NCI-H345 treated with DMSO at 0.1 percent for 48 hours (cell line): ENCODE measurements around the gene ISOC2.

Source experiments
- DNase-seq: peaks from one replicate; lab custom pipeline; 2025; ENCODE audit not compliant: unreplicated experiment; lab: John Stamatoyannopoulos, UW

The ISOC2 gene

DNA sequence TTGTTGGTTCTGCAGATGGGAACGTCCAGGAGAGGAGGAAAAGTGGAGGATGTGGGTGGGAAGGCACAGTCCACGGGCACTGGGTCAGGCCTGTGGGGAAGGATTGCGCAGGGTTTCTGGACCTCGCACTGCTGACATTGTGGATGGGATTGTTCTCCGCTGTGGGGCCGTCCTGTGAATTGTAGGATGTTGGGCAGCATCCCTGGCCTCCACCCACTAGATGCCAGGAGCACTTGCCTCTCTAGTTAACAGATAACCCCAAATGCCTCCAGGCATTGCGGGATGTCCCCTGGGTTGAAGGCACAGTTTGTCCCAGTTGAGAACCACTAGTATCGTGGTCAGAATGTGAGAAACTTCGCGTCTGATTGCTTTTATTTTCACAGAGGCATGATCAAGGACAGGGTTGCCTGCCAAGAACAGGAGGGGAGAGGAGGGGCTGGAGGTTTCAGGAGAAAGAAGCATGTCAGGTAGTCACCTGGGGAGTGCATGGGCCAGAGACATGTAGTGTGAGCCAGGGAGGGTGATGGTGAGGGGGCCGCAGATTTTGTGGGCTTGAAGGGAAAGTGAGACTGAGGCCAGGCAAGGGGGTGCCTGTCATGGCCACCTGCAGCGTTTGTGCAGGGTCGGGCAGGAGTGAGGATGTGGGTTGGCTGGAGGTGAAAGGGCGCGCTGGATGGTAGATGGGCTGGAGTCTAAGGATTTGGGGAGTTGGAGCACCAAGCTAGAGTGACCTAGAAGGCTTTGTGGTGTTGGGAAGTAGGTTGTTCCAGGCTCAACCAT lies 18.2 kb upstream of the ISOC2 start:
- DNase-seq = no peak

DNA sequence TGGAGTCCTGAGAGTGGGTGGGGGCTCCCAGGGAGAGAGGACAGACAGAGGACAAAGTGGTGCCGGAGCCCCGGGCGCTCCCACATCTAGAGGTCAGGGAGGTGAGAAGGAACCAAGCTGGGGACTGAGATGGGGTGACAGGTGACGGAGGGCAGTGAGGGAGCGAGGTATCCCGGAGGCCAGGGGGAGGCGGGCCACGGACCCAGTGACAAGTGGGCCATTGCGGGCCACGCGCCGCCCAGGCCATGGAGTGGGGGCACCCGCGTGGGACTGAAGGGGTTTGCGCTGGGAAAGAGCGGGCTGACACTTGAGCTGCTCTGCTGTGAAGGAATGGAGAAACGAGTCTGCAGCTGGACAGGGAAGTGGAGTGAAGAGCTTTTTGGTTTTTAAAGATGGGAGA lies 17.6 kb upstream of the ISOC2 start:
- DNase-seq = no peak

DNA sequence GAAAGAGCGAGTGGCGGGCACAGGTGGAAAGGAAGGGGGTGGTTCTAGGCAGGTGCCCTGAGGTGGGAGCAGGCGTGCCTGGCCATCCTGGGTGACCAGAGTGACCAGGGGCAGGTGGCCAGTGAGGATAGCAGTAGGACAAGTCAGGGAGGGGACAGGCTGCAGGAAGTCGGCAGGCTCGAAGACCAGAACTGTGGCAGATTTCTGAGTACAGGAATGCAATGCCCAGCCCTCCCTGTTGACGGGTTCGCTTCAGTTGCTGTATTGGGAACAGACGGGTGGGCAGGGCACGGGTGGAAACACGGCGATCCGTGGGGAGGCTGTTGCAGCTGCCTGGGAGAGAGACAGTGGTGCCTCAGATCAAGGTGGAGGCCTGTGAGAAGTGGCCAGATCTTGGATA lies 16.9 kb upstream of the ISOC2 start:
- no peak for DNase-seq

DNA sequence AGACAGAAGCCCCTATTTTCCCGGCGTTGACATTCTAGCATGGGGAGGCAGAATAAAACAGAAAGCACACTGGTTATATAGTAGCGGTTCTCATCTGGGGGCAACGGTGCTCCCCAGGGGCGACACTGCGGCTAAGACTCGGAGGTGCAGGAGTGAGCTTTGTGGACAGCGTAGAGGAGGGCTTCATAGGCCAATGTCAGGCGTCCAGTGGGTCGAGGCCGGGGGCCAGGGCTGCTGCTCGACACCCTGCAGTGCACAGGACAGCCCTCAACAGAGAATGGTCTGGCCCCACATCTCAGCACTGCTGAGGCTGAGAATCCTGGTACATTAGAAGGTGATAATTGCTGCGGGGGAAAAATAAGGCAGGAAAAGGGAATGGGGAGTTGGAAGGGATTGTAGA lies 16.5 kb upstream of the ISOC2 start:
- DNase-seq = no peak

DNA sequence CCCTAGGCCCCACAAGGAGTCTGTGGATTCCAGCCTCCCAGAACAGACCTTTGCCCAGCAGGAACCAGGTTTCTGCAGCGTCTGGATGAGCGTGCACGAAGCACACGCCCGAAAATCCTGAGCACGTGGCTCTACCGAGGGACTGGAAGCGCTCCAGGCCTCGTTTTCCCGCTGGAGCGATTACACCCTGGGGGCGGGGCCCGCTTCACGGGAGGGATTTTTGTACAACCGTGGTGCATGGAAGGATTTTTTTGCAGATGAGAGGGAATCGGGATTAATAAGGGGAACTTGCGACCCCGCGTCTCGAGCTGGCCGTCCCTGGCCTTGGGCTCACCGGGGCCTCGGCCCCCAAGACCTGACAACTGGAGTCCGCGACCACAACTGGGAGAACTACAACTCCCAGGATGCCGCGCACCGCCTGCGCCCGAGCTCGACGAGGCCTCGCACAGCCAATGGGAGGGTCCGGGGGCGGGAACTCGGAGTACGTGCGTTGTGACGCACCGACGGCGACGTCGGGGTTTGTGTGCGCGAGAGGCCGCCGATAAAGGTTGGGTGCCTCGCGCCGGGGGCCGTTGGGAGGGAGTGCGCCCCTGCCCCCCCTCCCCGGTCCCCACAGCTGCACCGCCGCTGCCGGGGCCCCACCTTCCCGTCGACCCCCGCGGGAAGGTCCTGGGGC lies 14.8 kb upstream of the ISOC2 start, which contains the start of gene ZNF628:
Gene ZNF628, plus strand, starts transcription at position 518 of the 676 bp plus-strand sequence. CDS start 3,294 bp downstream, outside the sequence.
- DNase-seq = peak; percentile 72

DNA sequence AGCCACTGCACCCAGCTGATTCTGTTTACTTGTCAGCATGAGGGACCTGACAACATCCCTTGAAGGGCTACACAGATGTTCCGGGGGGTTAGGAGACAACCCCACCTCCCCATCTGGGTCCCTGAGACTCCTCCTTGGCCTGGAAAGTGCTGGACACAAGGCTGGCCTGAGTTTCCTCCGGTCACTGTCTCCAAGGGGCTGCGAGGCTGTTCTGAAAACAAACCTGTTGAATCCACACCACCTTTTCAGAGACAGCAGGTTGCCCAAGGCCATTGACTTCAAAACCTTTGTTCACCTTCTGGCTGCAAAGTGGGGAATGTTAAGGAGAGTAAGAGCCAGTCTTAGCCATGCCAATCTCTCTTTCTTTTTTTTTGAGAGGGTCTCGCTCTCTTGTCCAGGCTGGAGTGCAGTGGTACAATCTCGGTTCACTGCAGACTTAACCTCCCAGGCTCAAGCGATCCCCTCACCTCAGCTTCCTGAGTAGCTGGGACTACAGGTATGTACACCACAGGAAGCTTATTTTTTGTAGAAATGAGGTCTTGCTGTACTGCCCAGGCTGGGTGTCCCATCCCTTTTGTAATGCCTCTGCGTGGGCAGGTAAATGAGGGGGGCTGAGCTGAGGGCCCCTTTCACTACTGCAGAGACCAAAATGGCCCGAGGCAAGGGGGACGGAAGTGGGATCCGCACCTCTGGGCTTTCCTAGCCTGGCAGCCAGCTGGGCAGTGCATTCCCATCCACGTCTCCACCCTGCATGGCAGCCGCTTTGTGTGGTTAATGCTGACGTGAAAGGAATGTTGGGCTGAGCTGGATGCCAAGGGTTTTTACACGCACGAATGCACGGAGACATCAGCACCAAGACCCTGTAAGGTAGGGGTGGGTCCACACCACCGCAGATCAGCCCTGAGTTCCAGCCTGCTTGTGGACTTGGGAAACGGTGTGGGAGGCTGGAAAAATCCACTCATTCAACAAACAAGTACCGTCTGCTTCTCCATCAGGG lies 13.1 kb upstream of the ISOC2 start:
- DNase-seq = no peak

DNA sequence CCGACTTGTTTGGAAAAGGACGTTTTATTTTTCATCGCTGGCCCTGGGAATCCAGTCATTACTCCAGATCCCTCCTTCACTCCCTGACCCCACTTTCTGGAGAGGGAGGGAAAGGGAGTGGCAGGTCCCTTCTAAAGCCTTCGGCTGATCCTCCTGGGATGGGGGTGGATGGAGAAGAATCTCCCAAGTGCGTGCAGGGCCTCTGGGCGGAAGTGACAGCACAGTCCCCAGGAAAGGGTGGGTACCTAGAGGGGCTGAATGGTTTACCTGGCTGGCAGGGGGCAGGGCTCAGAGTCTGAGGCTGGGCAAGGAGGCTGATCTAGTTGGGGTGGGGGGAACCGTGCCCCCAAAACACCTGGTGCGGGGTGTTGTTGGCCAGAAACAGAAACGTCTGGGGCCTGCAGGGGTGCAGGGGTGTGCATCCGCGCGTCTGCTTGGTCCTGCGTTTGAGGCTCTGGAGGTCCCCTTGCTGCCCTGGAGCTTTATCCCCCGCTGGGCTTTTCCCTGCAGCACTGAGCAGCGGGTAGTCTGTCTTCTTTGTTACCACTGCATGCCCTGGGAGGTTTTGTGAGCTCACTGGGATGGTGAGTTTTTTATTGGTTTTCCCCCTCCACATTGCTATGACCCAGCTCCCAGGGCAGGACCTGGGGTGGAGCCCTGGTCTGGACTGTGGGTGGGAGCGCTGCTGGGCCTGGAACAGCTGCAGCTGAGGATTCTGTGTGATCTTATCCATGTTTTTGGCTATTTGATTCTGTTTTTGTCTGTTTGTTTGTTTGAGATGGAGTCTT lies 12.0 kb upstream of the ISOC2 start:
- no peak for DNase-seq

DNA sequence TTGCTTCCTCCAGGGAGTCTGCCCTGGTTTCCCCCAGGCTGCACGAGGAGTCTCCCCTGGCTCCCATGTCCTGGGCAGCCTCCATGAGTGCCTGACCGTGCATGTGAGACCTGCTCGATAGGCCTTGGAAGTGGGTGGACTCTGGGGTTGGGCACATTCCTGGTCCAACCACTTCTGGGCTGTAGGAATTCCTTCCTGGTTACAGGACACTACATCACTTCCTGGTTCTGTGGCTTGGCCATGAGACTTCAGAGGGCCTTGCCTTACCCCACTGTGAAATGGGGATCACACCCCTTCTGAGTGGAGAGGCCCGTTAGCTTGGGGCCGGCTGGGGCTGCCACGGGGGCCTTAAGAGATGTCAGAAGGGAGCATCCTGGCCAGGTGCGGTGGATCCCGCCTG lies 11.0 kb upstream of the ISOC2 start:
- no peak for DNase-seq

DNA sequence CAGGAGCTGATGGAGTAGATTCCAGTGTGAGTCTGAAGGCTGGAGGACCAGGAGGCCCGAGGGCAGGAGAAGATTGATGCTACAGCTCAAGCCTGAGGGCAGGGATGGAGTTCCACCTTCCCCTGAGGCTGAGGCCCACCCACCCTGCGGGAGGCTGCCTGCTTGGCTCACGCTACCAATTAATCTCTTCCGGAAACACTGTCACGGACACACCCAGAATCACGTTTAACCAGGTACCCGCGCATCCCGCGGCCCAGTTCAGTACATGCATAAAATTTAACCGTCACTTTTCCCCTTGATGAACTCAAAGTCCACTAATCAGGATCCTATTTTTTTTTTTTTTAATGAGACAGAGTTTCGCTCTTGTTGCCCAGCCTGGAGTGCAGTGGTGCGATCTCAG lies 9.8 kb upstream of the ISOC2 start:
- no peak for DNase-seq

DNA sequence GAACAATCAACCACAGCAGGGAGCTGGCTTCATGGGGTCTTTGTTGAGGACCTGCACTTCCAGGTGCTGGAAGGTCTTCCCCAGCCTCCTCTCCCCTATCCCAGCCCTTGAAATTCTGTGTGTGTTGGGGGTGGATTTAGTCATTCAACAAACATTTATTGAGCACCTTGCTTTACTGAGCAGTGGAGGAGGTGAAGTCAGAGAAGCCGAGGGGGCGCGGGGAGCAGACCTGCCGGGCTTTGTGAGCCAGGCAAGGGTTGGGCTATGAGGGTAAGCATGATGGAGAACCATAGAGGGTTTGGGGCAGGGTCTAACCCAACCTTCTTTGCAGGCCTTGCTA lies 6.6 kb upstream of the ISOC2 start:
- no peak for DNase-seq

DNA sequence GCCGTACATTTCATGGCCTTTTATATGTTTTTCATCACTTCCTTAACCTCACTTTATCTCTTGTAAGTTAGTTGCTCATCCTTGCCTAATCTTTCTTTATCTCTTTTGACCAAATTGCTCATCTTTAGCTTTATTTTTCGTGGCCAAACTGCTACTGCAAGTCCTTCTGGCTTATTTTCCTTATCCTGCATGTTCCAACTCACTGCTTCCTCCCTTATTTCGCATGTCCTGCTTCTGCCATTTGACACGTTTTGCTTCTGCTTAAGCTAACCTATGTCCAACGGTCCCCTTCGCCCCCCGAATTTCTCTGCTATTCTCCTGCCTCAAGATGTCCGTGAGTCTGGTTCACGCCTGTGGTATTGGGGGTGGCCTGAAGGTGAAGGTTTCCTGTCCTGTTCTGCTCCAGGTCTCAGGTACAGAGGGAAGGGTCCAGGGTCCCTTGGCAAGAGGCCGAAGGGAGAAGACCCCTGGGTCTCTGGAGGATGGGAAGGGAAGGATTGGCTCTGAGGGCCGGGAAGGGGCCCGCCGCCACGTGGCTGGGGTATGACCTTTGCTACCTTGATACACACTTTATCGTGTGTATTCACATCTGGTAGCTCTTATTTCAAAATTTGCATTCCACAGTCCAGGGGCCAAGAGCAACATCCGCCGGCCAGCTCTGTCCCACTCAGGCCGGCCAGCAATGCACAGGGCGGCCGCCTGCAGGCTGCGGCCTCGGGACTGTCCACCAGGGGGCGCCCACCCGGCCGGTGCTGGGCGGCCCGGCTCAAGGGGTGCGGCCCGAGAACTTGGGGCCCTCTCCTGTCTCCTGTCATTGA lies 6.0 kb upstream of the ISOC2 start:
- DNase-seq = no peak

DNA sequence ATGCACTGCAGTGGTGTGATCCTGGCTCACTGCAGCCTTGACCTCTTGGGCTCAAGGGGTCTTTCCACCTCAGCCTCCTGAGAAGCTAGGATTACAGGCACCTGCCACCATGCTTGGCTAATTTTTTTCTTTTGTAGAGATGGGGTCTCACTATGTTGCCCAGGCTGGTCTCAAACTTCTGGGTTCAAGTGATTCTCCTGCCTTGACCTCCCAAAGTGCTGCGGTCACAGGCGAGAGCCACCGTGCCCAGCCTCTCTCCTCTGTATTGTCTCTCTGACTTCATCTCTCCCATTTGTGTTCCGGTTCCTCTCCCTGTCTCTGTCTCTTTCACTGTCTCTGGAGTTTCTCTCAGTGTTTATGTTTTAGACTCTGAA lies 4.8 kb upstream of the ISOC2 start:
- DNase-seq = no peak

DNA sequence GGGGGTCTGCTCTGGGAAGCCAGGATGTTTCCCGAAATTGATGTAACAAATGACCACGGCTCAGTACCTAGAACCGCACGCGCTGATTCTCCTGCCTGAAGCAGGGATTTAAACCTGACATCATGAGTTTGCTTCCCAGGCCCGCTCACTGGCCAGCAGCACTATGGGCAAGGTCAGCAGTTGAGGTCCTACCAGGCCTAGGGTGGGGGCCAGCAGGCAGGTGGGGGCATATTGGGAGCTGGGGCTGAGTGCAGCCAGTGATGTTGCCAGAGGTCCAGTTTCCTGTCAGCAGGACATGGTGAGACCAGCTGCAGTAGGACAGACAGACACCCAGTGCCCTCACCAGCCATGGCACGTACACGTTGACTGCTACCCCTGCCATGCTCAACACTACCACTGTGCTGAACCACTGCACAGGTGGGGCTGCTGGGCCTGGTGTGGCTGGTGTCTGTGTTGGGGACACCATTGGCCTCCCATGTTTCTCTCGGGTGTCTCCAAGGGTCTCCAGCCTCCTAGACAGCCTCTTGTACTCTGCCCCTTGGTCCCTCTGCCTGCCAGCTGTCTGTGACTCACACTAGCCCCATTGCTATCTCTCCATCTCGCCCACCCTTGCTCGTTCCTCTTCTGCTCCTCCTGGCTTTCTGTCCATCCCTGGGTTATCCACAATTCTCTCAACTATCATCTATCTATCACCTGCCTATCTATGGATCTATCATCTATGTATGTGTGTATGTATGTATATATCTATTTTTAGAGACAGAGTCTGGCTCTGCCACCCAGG lies 4.2 kb upstream of the ISOC2 start:
- no peak for DNase-seq

DNA sequence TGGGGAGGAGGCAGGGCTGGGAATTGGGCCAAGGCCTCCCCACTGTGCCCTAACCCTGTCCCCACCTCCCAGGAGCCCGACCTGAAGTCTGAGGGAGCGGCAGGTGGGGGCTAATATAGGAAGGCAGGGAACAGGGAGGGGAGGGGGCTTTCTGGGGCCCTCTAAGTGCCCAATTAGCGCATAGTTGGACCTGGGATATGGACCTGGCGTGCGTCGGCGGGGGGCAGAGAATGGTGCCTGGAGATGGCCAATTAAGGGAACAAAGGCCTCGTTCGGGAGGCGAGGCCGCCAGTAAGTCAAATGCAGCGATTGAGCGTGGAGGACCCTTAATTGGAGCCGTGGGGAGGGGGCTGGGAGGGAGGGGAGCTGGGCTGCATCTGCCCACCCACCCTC lies 3.2 kb upstream of the ISOC2 start, which contains the start of gene C19orf85:
Gene C19orf85, minus strand, starts transcription at position 90 of the 393 bp plus-strand sequence. CDS start 197 bp downstream, outside the sequence.
- DNase-seq = no peak

DNA sequence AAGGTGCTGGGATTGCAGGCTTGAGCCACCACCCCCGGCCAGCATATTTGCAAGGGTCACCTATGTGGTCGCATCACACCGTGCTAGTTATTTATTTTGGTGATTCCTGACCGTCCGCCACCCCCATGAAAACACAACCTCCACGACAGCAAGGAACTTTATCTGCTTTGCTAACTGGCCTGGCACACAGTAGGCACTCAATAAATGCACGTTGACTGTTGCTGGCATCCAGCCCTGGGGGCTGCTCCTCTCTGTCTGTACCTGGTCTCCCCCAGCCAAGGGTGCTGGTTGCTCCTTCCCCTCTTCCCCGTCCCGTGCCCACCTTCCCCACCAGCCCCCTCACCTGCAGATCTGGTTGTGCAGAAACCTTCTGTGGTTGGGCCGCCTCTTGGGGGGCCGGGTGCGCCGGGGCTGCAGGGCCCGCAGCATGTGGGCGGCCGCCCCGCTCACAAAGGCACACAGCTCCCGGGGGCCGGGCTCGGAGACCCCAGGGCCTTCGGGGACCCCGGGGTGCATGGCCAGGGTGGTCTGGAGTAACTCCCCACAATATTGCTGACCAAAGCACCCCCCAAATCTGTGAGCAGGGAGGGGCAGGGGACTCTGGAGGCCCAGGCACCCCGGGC lies 2.7 kb upstream of the ISOC2 start:
- DNase-seq = no peak

DNA sequence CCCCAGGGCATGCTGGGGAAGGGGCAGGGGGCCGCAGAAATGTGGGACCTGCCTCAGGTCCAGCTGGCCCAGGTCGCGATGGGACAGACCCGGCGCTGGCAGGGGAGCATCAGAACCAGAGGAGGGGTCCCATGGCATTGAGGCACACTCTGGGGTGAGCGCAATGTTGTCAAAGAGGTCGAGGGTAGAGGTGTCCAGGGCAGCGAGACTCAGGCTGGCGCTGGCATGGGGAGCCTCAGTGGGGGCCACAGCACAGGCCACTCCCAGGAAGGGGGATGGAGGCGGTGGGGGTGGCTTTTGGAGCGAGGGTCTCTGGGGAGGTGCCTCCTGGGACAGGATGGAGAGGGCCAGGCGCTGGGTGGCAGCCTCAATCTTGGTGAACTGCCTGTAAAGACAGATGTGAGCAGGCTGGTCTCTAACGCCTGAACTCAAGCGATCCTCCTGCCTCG lies 2.2 kb upstream of the ISOC2 start:
- no peak for DNase-seq

DNA sequence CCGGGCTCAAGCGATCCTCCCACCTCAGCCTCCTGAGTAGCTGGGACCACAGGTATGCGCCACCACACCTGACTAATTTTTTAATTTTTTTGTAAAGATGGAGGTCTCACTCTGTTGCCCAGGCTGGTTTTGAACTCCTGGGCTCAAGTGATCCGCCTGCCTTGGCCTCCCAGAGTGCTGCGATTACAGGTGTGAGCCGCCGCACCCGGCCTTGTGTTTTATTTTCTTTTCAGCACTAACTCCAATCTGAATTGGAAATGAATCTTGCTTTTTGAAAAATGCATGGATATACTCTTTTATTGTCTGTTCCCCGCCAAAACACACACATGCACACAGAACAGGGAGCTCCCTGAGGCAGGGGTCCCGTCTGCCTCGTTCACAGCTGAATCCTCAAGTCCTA lies 1.3 kb upstream of the ISOC2 start:
- DNase-seq = no peak

DNA sequence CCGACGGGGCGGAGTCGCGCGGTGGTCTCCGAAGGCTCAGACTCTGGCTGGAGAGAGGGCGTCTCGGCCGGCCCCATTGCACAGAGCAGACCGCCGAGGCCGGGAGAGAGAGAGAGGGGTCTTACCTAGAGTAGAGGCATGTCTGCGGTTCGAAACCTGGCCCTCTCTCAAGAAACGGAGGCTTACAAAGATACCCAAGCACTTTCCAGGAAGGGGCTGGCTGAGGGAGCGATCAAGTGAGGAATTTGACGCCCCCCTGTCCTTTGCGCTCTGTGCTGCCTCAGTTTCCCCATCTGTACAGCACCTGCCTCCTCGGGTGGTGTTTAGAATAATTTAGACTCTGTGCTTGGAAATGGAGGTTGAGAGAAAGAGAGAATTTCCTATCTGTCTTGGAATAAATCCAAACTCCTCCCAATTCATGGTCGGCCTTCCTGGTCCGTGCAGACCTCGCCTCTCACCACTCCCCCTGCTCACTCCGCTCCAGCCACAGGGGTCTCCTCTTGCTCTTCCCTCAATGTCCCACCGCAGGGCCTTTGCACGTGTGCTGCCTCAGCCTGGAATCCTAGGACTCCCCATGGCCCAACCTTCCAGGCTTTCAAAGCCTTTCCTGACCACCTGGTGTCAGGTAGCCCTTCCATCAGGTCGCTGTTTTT lies 658 bp upstream of the ISOC2 start:
- DNase-seq = no peak
